H1 (cell line): ENCODE results near the gene LRRC14B. TPM values are rescaled to one million over a fixed set of nuclear protein-coding genes. Genes with fewer than 3 reads are reported as not detected.
A peak's percentile ranks its signal among the peaks of the same experiment; 100 is the strongest.

ENCODE experiments used
- CTCF ChIA-PET: fragments of 300-600 bp; sonication (Branson Sonifier 250); formaldehyde crosslinking; loops from one replicate; lab custom pipeline; 2021; ENCODE audit not compliant: partially characterized antibody; lab: Charles Lee
- POLR2A ChIA-PET: fragments of 300-600 bp; sonication (Branson Sonifier 250); formaldehyde crosslinking; loops from one replicate; lab custom pipeline; 2021; ENCODE audit warnings: inconsistent platforms; ENCODE audit not compliant: partially characterized antibody; lab: Charles Lee
- DNase-seq, 2 experiments: peaks; one replicate each; pipeline versions ENCODE4 v3.0.0 to v3.0.0-alpha.2; 2010 to 2022; ENCODE audit warnings: low spot score in 2 of 2, low read depth in 1 of 2, mixed read lengths in 1 of 2
- FAIRE-seq: peaks from 2 replicates; lab custom pipeline; 2011; peaks lifted over from hg19 to GRCh38; lab: Jason Lieb, UNC
- H2AFZ ChIP-seq: 2 replicates; pipeline ENCODE4 v1.8.1; 2012; ENCODE audit warnings: low read length, inconsistent platforms
- H2AK5ac ChIP-seq: 2 replicates; pipeline ENCODE4 v1.6.1; 2013; ENCODE audit warnings: low read depth, low read length
- H2BK120ac ChIP-seq: replicated peaks from 2 replicates; pipeline ENCODE3; 2013; ENCODE audit warnings: low read depth, low read length, inconsistent platforms
- H2BK12ac ChIP-seq: 2 replicates; pipeline ENCODE4 v1.6.1; 2013; ENCODE audit warnings: low read depth, low read length
- H2BK15ac ChIP-seq: 2 replicates; pipeline ENCODE4 v1.6.1; 2013; ENCODE audit warnings: low read length
- H2BK20ac ChIP-seq: 2 replicates; pipeline ENCODE4 v1.6.1; 2013; ENCODE audit warnings: low read length
- H2BK5ac ChIP-seq: 2 replicates; pipeline ENCODE4 v1.6.1; 2013; ENCODE audit warnings: low read depth, low read length
- H3K14ac ChIP-seq: 2 replicates; pipeline ENCODE4 v1.6.1; 2013; ENCODE audit warnings: inconsistent platforms; ENCODE audit not compliant: insufficient read length
- H3K18ac ChIP-seq: 2 replicates; pipeline ENCODE4 v1.6.1; 2013; ENCODE audit warnings: low read length; ENCODE audit errors: extremely low read depth
- H3K23ac ChIP-seq: 2 replicates; pipeline ENCODE4 v1.6.1; 2013; ENCODE audit warnings: inconsistent platforms; ENCODE audit not compliant: insufficient read length
- H3K23me2 ChIP-seq: 2 replicates; pipeline ENCODE4 v1.6.1; 2013; ENCODE audit warnings: low read depth, low read length
- H3K27ac ChIP-seq: 2 replicates; pipeline ENCODE4 v1.6.1; 2011; ENCODE audit warnings: low read depth, low read length, inconsistent platforms
- H3K27me3 ChIP-seq, 4 experiments: replicated peaks in 1 of 4; 1 replicate in 1 of 4; 2 replicates in 3 of 4; pipeline versions ENCODE4 v1.6.1 to v1.8.1; 2011 to 2013; ENCODE audit warnings: low read length in 3 of 4, mild to moderate bottlenecking in 3 of 4, inconsistent platforms in 2 of 4, mixed read lengths in 2 of 4, moderate library complexity in 1 of 4; ENCODE audit not compliant: control insufficient read depth in 3 of 4, insufficient read depth in 3 of 4; ENCODE audit errors: extremely low read depth in 1 of 4
- H3K36me3 ChIP-seq, 4 experiments: 2 replicates each; pipeline versions ENCODE4 v1.6.1 to v1.8.1; 2011 to 2013; ENCODE audit warnings: mild to moderate bottlenecking in 4 of 4, low read length in 3 of 4, moderate library complexity in 2 of 4, control low read depth in 1 of 4, inconsistent platforms in 1 of 4; ENCODE audit not compliant: insufficient read depth in 4 of 4, control insufficient read depth in 2 of 4
- H3K4ac ChIP-seq: replicated peaks from 2 replicates; pipeline ENCODE3; 2013; ENCODE audit warnings: low read length, low read depth, mixed read lengths, inconsistent platforms; ENCODE audit not compliant: insufficient read length
- H3K4me1 ChIP-seq, 4 experiments: replicated peaks in 1 of 4; 1 replicate in 1 of 4; 2 replicates in 3 of 4; pipeline versions ENCODE4 v1.6.1 to v1.8.1; 2011 to 2013; ENCODE audit warnings: low read length in 3 of 4, inconsistent platforms in 2 of 4, mixed read lengths in 1 of 4; ENCODE audit not compliant: insufficient read depth in 4 of 4, control insufficient read depth in 3 of 4
- H3K4me2 ChIP-seq, 2 experiments: 2 replicates each; pipeline versions ENCODE4 v1.6.1 to v1.8.1; 2011 to 2013; ENCODE audit warnings: low read depth in 2 of 2, low read length in 2 of 2, control low read depth in 1 of 2, inconsistent platforms in 1 of 2, mild to moderate bottlenecking in 1 of 2; ENCODE audit not compliant: insufficient read depth in 1 of 2
- H3K4me3 ChIP-seq, 4 experiments: fragments of 200-600, 300-600 bp in 1 of 4; sonication (generic), shearing (Covaris generic), sonication (Bioruptor Twin) in 1 of 4; 2 replicates each; pipeline versions ENCODE4 v1.5.1 to v1.8.1; 2011 to 2016; ENCODE audit warnings: low read length in 4 of 4, low read depth in 3 of 4, control low read depth in 2 of 4, inconsistent platforms in 2 of 4, mild to moderate bottlenecking in 2 of 4, mixed read lengths in 1 of 4, moderate library complexity in 1 of 4; ENCODE audit not compliant: insufficient read depth in 2 of 4; ENCODE audit errors: extremely low read depth in 1 of 4
- H3K56ac ChIP-seq: replicated peaks from 2 replicates; pipeline ENCODE3; 2013; ENCODE audit warnings: low read depth, mild to moderate bottlenecking, mixed read lengths, low read length, inconsistent platforms; ENCODE audit not compliant: insufficient read length
- H3K79me1 ChIP-seq: 2 replicates; pipeline ENCODE4 v1.6.1; 2013; ENCODE audit warnings: low read depth, low read length, control low read depth
- H3K79me2 ChIP-seq, 2 experiments: 2 replicates each; pipeline versions ENCODE4 v1.6.1 to v1.8.1; 2012 to 2013; ENCODE audit warnings: low read length in 2 of 2, mild to moderate bottlenecking in 2 of 2, inconsistent platforms in 1 of 2; ENCODE audit not compliant: insufficient read depth in 2 of 2, control insufficient read depth in 1 of 2
- H3K9ac ChIP-seq, 4 experiments: replicated peaks in 1 of 4; 1 replicate in 1 of 4; 2 replicates in 3 of 4; pipeline versions ENCODE4 v1.6.1 to v1.8.1; 2011 to 2013; ENCODE audit warnings: low read depth in 3 of 4, low read length in 3 of 4, control low read depth in 2 of 4, mild to moderate bottlenecking in 2 of 4, moderate library complexity in 2 of 4, inconsistent platforms in 1 of 4; ENCODE audit errors: extremely low read depth in 1 of 4
- H3K9me3 ChIP-seq, 2 experiments: 2 replicates each; pipeline versions ENCODE4 v1.6.1 to v1.8.1; 2012 to 2013; ENCODE audit warnings: mild to moderate bottlenecking in 2 of 2, moderate library complexity in 2 of 2, control low read depth in 1 of 2, inconsistent platforms in 1 of 2, low read depth in 1 of 2, low read length in 1 of 2, mixed read lengths in 1 of 2; ENCODE audit not compliant: insufficient read depth in 2 of 2
- H4K20me1 ChIP-seq, 2 experiments: replicated peaks in 1 of 2; 2 replicates each; pipeline versions ENCODE3 to v1.8.1; 2011 to 2013; ENCODE audit warnings: inconsistent platforms in 2 of 2, low read length in 2 of 2, mild to moderate bottlenecking in 1 of 2; ENCODE audit not compliant: insufficient read depth in 2 of 2, control insufficient read depth in 1 of 2
- H4K5ac ChIP-seq: 2 replicates; pipeline ENCODE4 v1.6.1; 2013; ENCODE audit warnings: low read length, low read depth, mixed read lengths, inconsistent platforms; ENCODE audit not compliant: insufficient read length
- H4K8ac ChIP-seq: 2 replicates; pipeline ENCODE4 v1.8.0; 2013; ENCODE audit warnings: mild to moderate bottlenecking, moderate library complexity, low read length, inconsistent platforms; ENCODE audit not compliant: insufficient read depth; ENCODE audit errors: extremely low read depth
- H4K91ac ChIP-seq: replicated peaks from 2 replicates; pipeline ENCODE3; 2013; ENCODE audit warnings: low read length, mixed read lengths, inconsistent platforms; ENCODE audit not compliant: insufficient read length
- CHD1 ChIP-seq: IDR thresholded peaks from 2 replicates; pipeline ENCODE4 v1.6.1; 2012; ENCODE audit warnings: low read depth, low read length, improper control_type of control experiment
- CREB1 ChIP-seq: IDR thresholded peaks from 2 replicates; pipeline ENCODE4 v1.6.1; 2012; ENCODE audit warnings: inconsistent platforms
- HDAC6 ChIP-seq: IDR thresholded peaks from one replicate; pipeline ENCODE4 v1.7.1; 2012; ENCODE audit warnings: low read depth, mild to moderate bottlenecking, inconsistent platforms, low read length, moderate library complexity
- KDM1A ChIP-seq: fragments of 200-600, 300-600 bp; sonication (generic); IDR thresholded peaks from 2 replicates; pipeline ENCODE4 v1.7.1; 2016; ENCODE audit warnings: mild to moderate bottlenecking, low read length, borderline replicate concordance
- MAFK ChIP-seq: IDR thresholded peaks from 2 replicates; pipeline ENCODE4 v1.6.1; 2012; ENCODE audit warnings: low read depth, mild to moderate bottlenecking, improper control_type of control experiment, low read length
- POLR2AphosphoS5 ChIP-seq: IDR thresholded peaks from 2 replicates; pipeline ENCODE4 v1.6.1; 2011; ENCODE audit warnings: low read depth, low read length
- SP1 ChIP-seq: IDR thresholded peaks from 2 replicates; pipeline ENCODE4 v1.6.1; 2011; ENCODE audit warnings: low read depth, low read length
- TAF7 ChIP-seq: optimal IDR thresholded peaks from 2 replicates; pipeline ENCODE3; 2011; ENCODE audit warnings: low read depth, mild to moderate bottlenecking, inconsistent platforms, low read length, moderate library complexity, borderline replicate concordance
- WGBS, 2 experiments: shearing (Covaris generic) in 1 of 2; methylation state at CpG; one replicate each; pipeline versions ENCODE4 v1.1.6 to v1.1.7; 2013 to 2015; ENCODE audit warnings: low lambda C conversion rate in 2 of 2, mixed read lengths in 2 of 2, inconsistent platforms in 1 of 2, low coverage in 1 of 2, missing lambda C conversion rate in 1 of 2; ENCODE audit not compliant: insufficient replicate concordance in 2 of 2, insufficient coverage in 1 of 2, insufficient read length in 1 of 2; ENCODE audit errors: extremely low coverage in 1 of 2, missing lambda C conversion rate in 1 of 2; 5-methylcytosine and 5-hydroxymethylcytosine counted together
- polyA plus RNA-seq, 7 experiments: library from polyadenylated mRNA; depleted of rRNA in 3 of 7; stranded (reverse) in 5 of 7; unstranded in 2 of 7; fragments of >200 nt in 5 of 7; fragments of 200-250 nt in 2 of 7; gene quantifications; 1 replicate in 5 of 7; 2 replicates in 1 of 7; 4 replicates in 1 of 7; pipeline versions ENCODE4 v1.2.1 to v1.2.3, GENCODE V29; 2011 to 2013; ENCODE audit warnings: missing spikeins in 2 of 7, mixed read lengths in 2 of 7
- total RNA-seq: library from RNA; stranded (reverse); fragmentation: NEBNext Ultra II Directional; extraction: Animal tissue kit (Norgen Biotek cat#: 25700); gene quantifications from 2 replicates; pipeline ENCODE4 v1.2.1, GENCODE V29; 2021
- TF ChIP-seq, protein P1 (sequence below), 3 experiments: IDR thresholded peaks; 1 replicate in 2 of 3; 2 replicates in 1 of 3; pipeline versions ENCODE4 v1.5.1 to v1.6.1; 2011; ENCODE audit warnings: low read length in 3 of 3, mild to moderate bottlenecking in 3 of 3, inconsistent platforms in 2 of 3, low read depth in 1 of 3, moderate library complexity in 1 of 3; ENCODE audit not compliant: insufficient read depth in 1 of 3; ENCODE audit errors: control extremely low read depth in 1 of 3

Gene LRRC14B
- total and polyA plus RNA-seq, 2 of the 8 experiments (the other 6 are each of a cell fraction or from before 2014, with no cell fraction given), result not detected

DNA sequence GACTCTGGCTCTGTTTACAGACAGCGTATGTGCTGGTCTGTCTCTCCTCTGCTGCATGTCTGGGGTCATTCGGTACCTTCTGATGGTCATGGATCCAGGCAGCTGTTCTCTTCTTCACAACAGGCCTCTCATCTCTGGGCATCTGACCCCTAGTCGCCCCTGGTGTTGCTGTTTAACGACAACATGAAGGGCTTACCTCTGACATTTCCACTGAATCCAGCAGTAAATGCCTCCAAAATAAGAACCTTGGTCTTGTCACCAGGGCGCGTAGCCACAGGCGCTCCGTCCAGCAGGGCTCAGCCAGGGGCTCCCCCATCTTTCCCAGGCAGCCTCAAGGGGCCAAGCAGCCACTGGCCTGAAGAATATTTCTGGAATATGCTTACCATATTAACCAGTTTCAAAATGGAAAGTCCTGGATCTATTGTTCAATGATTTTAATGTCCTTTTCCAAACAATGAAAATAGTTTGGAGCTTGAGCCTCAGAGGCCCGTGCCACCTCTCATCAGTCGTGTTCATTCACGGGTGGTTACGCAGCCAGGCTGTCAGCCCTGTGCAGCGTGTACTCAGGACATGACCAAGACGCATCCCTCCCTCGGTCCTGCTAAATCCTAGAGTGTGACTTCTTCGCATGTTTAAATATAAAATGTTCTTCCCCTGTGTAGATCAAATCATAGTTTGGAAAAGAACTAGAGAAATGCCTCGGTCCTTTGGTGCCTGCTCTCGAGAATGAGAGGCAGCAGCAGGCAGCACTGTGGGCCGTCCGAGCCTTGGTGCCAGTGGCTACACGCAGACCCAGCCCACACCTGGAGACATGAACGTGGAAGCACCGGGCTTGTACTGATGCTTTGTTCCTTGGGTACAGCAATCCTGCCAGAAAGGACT is 30.1 kb upstream of the LRRC14B start:
- Histone ChIP-seq H2AK5ac (no peak overlapping the region), H3K79me1 (no peaks in the 10 kb centered on the region; the same call in 1 of the 2 replicates), H4K20me1 (peaks cover 0 to 2% of the 10 kb centered on the region in 2 experiments), H3K56ac (no peak overlapping the region), H3K4me3 (no peak overlapping the region), H4K91ac (no peak overlapping the region), H2BK12ac (no peak overlapping the region), H3K9me3 (peaks cover 0 to 4% of the 10 kb centered on the region in 2 experiments; a peak in 1 of 4 replicates), H2AFZ (no peak overlapping the region), H3K27me3 (no peaks in the 10 kb centered on the region), H2BK5ac (no peak overlapping the region), H4K8ac (0 out of 2 replicates have a peak overlapping the region, but pooled peaks have one; percentile 3), H3K27ac (no peak overlapping the region; the same call in 1 of the 2 replicates), H4K5ac (no peak overlapping the region), H3K23me2 (no peaks in the 10 kb centered on the region), H3K14ac (no peak overlapping the region), H2BK120ac (no peak overlapping the region), H3K18ac (no peak overlapping the region), H2BK20ac (no peak overlapping the region), H3K79me2 (no peaks in the 10 kb centered on the region), H3K4ac (no peak overlapping the region), H3K4me1 (no peaks in the 10 kb centered on the region), H3K36me3 (peaks cover 4 to 59% (median 15%) of the 10 kb centered on the region in 4 experiments; a peak in 6 of 8 replicates), H3K4me2 (no peak overlapping the region), H2BK15ac (no peak overlapping the region), H3K9ac (no peak overlapping the region), H3K23ac (no peak overlapping the region)
- POLR2A ChIA-PET, result interaction anchor here (0.9 to 4.5 kb wide), 3 partner anchors 16 to 69 kb away, joined by 3 to 18 read pairs (median 5); partner anchors contain the start of gene PLEKHG4B
- DNase-seq (no peak), FAIRE-seq (no peak)
- WGBS, 2 experiments, result 93% methylated on average over 23 of the region's 23 CpGs; no CpG with 5 or more reads in 1 of the 2 experiments
- CTCF ChIA-PET, result interaction anchor here (0.8 to 1.1 kb wide), 4 partner anchors 16 to 55 kb away, joined by 3 read pairs; no protein-coding TSS in a partner anchor
- TF ChIP-seq, protein P1, sequence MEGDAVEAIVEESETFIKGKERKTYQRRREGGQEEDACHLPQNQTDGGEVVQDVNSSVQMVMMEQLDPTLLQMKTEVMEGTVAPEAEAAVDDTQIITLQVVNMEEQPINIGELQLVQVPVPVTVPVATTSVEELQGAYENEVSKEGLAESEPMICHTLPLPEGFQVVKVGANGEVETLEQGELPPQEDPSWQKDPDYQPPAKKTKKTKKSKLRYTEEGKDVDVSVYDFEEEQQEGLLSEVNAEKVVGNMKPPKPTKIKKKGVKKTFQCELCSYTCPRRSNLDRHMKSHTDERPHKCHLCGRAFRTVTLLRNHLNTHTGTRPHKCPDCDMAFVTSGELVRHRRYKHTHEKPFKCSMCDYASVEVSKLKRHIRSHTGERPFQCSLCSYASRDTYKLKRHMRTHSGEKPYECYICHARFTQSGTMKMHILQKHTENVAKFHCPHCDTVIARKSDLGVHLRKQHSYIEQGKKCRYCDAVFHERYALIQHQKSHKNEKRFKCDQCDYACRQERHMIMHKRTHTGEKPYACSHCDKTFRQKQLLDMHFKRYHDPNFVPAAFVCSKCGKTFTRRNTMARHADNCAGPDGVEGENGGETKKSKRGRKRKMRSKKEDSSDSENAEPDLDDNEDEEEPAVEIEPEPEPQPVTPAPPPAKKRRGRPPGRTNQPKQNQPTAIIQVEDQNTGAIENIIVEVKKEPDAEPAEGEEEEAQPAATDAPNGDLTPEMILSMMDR (IDR thresholded peaks at IDR 0.05; ENCODE audit: control extremely low read depth in 1 of 3, insufficient read depth in 1 of 3, low read depth in 1 of 3, low read length in 3 of 3), result no peak
- TF ChIP-seq HDAC6, result no peak
- TF ChIP-seq KDM1A, result no peak
- TF ChIP-seq TAF7, result no peak
- no peak for TF ChIP-seq CHD1
- TF ChIP-seq MAFK, result no peak
- TF ChIP-seq POLR2AphosphoS5, result no peak
- no peak for TF ChIP-seq SP1
- TF ChIP-seq CREB1, result no peak
